ENCODE measurements around the gene GALNT12. TPM values are rescaled to one million over a fixed set of nuclear protein-coding genes. Genes with fewer than 3 reads are reported as not detected.

Gene GALNT12
- total RNA-seq, 3 donors from 2014 or later = 2.6 to 6.6 (median 3.9) TPM

DNA sequence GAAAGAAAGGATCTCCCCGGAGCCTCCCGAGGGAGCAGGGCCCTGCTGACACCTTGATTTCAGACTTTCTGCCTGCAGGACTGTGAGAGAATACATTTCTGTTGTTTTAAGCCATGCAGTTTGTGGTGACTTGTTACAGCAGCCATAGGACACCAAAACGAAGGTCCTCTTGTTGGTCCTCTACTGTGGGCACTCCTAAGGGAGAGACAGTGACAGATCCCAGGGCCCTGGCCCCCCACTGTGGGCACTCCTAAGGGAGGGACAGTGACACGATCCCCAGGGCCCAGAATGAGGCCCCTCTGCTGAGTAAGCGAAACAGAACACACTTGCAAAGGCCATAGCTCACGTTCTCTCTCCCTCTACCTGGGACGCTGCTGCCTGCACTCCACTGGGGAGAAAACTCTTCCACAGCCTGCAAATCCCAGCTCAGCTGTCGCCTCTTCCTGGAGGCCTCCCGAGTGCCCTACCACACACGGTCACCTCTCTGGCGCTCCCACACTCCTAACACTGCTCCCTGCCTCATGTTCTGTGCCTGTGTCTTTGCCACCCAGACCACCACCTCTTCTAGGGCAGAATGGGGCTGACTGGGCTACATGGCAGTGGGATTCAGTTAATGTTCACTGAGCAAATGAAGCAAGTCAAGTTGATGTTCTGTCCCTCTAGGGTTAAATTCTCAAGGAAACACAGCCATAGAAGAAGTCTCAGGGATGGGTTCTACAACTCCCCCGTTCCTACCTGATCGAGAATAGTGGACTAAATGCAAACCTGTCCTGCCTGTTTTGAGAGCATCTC, 34.9 kb upstream of the GALNT12 start:
- no peak for TF ChIP-seq POLR2A (IDR thresholded peaks at IDR 0.05)
- TF ChIP-seq CTCF (IDR thresholded peaks at IDR 0.05) = no peak
- no peak for TF ChIP-seq POLR2AphosphoS5 (IDR thresholded peaks at IDR 0.05)
- no peak overlapping the region for H3K4me3 ChIP-seq
- H3K27ac ChIP-seq = no peak overlapping the region
- no peaks in the 10 kb centered on the region for H3K36me3 ChIP-seq
- DNase-seq (ENCODE audit: low spot score in 2 of 2) = no peak
- H3K9me3 ChIP-seq = no peaks in the 10 kb centered on the region
- intact Hi-C loops (cut with DNase I; ENCODE audit: low total_unique reads) = no loop called here
- H3K27me3 ChIP-seq = no peaks in the 10 kb centered on the region
- no peaks in the 10 kb centered on the region for H3K4me1 ChIP-seq

DNA sequence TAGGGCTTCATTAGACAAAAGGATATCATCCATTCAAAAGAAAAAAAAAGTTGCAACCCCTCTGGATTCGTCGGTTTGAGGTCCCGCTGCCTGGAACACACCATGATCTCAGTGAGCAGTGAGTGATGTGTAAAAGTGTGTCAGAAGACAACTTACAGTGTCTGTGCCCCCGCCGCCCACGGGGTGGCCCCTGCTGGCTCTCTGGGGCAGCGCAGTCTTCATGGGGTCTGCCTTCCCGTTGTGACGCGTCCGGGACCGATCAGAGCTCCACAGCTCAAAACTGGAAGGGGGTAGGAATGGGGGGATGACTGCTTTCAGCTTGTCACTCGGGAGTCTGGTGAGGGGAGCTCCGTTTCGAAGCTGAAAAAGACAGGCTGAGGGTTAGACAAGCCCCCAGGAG, 33.7 kb upstream of the GALNT12 start:
- TF ChIP-seq POLR2A (IDR thresholded peaks at IDR 0.05) = no peak
- no peak for TF ChIP-seq CTCF (IDR thresholded peaks at IDR 0.05)
- no peak for TF ChIP-seq POLR2AphosphoS5 (IDR thresholded peaks at IDR 0.05)
- H3K27me3 ChIP-seq = no peaks in the 10 kb centered on the region
- no peak for DNase-seq (ENCODE audit: low spot score in 2 of 2)
- H3K4me3 ChIP-seq = no peak overlapping the region
- intact Hi-C loops (cut with DNase I; ENCODE audit: low total_unique reads) = no loop called here
- no peaks in the 10 kb centered on the region for H3K9me3 ChIP-seq
- no peaks in the 10 kb centered on the region for H3K4me1 ChIP-seq
- H3K27ac ChIP-seq = no peak overlapping the region
- no peaks in the 10 kb centered on the region for H3K36me3 ChIP-seq

DNA sequence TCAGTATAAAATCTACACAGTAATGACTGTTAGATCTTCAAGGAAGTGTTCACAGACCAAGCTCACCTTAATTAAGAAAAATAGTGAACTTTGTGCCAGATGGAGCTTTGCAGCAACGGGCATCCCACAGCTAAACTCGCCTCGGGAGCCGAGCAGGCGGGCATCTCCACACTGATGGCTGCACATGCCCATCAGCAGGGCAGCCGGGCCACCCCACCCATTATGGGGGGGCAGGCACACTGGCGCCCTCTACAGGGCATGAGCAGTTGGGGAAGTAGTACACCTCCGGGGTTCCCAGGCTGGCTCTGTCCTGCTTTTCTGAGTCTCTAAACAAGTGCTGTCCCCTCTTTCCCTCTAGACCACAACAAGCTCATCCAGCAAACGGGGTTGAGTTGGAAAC, 32.7 kb upstream of the GALNT12 start:
- H3K4me3 ChIP-seq = no peak overlapping the region
- no peaks in the 10 kb centered on the region for H3K9me3 ChIP-seq
- H3K27ac ChIP-seq = no peak overlapping the region
- DNase-seq (ENCODE audit: low spot score in 2 of 2) = no peak
- H3K4me1 ChIP-seq = no peaks in the 10 kb centered on the region
- no peaks in the 10 kb centered on the region for H3K36me3 ChIP-seq
- no peaks in the 10 kb centered on the region for H3K27me3 ChIP-seq
- no peak for TF ChIP-seq POLR2AphosphoS5 (IDR thresholded peaks at IDR 0.05)
- no peak for TF ChIP-seq CTCF (IDR thresholded peaks at IDR 0.05)
- no peak for TF ChIP-seq POLR2A (IDR thresholded peaks at IDR 0.05)
- intact Hi-C loops (cut with DNase I; ENCODE audit: low total_unique reads) = no loop called here

DNA sequence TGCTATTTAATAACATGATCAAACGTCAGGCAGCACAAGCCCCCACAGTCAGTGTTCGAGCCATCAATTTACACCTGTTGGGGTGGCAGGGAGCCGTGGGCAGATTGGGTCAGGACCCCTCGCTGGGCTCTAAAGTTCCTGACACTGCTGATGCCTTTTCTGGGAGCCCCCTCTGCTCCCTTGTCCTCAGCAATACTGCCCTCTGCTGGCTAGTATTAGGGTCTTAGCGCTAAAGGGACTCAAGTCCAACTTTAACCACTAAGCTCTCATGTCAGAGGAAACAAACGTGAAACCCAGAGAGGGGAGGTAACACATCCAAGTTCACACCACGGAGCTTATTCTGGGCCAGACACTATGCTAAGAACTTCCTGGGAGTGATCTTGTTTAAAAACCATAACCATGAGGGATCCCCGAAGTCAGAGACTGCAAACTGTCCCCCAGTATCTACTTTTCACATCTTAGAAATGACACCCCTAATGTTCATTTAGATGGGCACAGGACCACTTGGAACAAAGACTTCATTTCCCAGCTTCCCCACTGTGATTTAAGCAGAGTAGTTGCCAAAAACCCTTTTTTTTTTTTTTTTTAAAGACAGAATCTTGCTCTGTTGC, 31.5 kb upstream of the GALNT12 start:
- H3K36me3 ChIP-seq = no peaks in the 10 kb centered on the region
- no peaks in the 10 kb centered on the region for H3K4me1 ChIP-seq
- H3K4me3 ChIP-seq = no peak overlapping the region
- no peak overlapping the region for H3K27ac ChIP-seq
- no peaks in the 10 kb centered on the region for H3K27me3 ChIP-seq
- peak in 1 of 2 donors; percentile 14 for DNase-seq (ENCODE audit: low spot score in 2 of 2)
- TF ChIP-seq POLR2A (IDR thresholded peaks at IDR 0.05) (no peak), CTCF (IDR thresholded peaks at IDR 0.05) (peak in 2 of 3 donors; percentile 43 to 45)
- intact Hi-C loops (cut with DNase I; ENCODE audit: low total_unique reads) = no loop called here
- no peaks in the 10 kb centered on the region for H3K9me3 ChIP-seq

DNA sequence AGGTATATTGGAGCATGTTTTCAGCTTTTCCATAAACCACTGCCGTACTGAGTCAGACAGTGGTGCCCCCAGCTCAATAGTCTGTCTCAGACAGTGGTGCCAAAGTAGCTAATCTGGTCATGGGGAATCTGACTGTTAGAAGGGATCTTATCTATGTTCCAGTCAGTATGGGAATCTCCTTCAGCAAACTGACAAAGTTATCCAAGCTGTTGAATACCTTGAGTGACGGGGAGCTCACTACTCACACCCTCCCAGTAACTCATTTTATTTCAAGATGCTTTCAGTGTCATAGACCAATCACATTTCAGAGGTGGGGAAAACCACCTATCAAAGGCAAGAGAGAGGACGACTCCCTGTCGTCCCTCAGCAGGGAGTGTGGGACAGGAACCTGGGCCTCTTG, 29.9 kb upstream of the GALNT12 start:
- Histone ChIP-seq H3K4me1 (no peaks in the 10 kb centered on the region), H3K27me3 (no peaks in the 10 kb centered on the region), H3K4me3 (no peak overlapping the region), H3K36me3 (no peaks in the 10 kb centered on the region), H3K27ac (no peak overlapping the region), H3K9me3 (no peaks in the 10 kb centered on the region)
- intact Hi-C loops (cut with DNase I; ENCODE audit: low total_unique reads) = no loop called here
- DNase-seq (ENCODE audit: low spot score in 2 of 2) = peak in 1 of 2 donors; percentile 1
- TF ChIP-seq POLR2A (IDR thresholded peaks at IDR 0.05) = no peak

All from breast epithelium (tissue), 4 donors.